GM18867 (cell line): ENCODE results near the gene LRRTM2.
"Not testable (repeated sequence)": the region's sequence is repeated elsewhere in the genome, so short reads cannot be mapped to it uniquely, and the experiment has no call there.

Experiments used
- ATAC-seq: cut with Tn5 transposase; IDR thresholded peaks from one replicate; pipeline ENCODE4 v1.9.1; 2021; ENCODE audit warnings: mild to moderate bottlenecking, moderate library complexity; ENCODE audit not compliant: unreplicated experiment

The LRRTM2 gene

GRCh38 chr5:138874771-138875551, at the start of gene LRRTM2:
Gene LRRTM2 (minus strand): TSS chr5:138875335. CDS start chr5:138874911, 424 bp downstream.
- no peak for ATAC-seq

- no peak for ATAC-seq
Observed at GRCh38 chr5:138922494-138922893, 47.4 kb upstream of the LRRTM2 start.

- not testable (repeated sequence) for ATAC-seq
Observed at GRCh38 chr5:138921362-138921761, 46.2 kb upstream of the LRRTM2 start.

GRCh38 chr5:138920181-138920580, 45.0 kb upstream of the LRRTM2 start:
- no peak for ATAC-seq

GRCh38 chr5:138918686-138919085, 43.6 kb upstream of the LRRTM2 start:
- ATAC-seq = no peak

- no peak for ATAC-seq
Observed at GRCh38 chr5:138914338-138914737, 39.2 kb upstream of the LRRTM2 start.

GRCh38 chr5:138913773-138914172, 38.6 kb upstream of the LRRTM2 start:
- no peak for ATAC-seq

GRCh38 chr5:138912093-138912492, 37.0 kb upstream of the LRRTM2 start:
- no peak for ATAC-seq

- no peak for ATAC-seq
Observed at GRCh38 chr5:138911441-138911840, 36.3 kb upstream of the LRRTM2 start.

- ATAC-seq = no peak
Observed at GRCh38 chr5:138910546-138911185, 35.5 kb upstream of the LRRTM2 start.

- ATAC-seq = no peak
Observed at GRCh38 chr5:138909734-138910133, 34.6 kb upstream of the LRRTM2 start.

GRCh38 chr5:138905541-138905940, 30.4 kb upstream of the LRRTM2 start:
- ATAC-seq = no peak

- ATAC-seq = no peak
Observed at GRCh38 chr5:138903130-138903775, 28.1 kb upstream of the LRRTM2 start.

- ATAC-seq = no peak
Observed at GRCh38 chr5:138901716-138902115, 26.6 kb upstream of the LRRTM2 start.

GRCh38 chr5:138900281-138900965, 25.3 kb upstream of the LRRTM2 start:
- ATAC-seq = no peak

GRCh38 chr5:138898742-138899141, 23.6 kb upstream of the LRRTM2 start:
- ATAC-seq = no peak

- no peak for ATAC-seq
Observed at GRCh38 chr5:138898299-138898698, 23.2 kb upstream of the LRRTM2 start.

GRCh38 chr5:138895918-138896317, 20.8 kb upstream of the LRRTM2 start:
- ATAC-seq = no peak

- no peak for ATAC-seq
Observed at GRCh38 chr5:138890644-138891043, 15.5 kb upstream of the LRRTM2 start.

GRCh38 chr5:138889994-138890393, 14.9 kb upstream of the LRRTM2 start:
- ATAC-seq = no peak

GRCh38 chr5:138884554-138884953, 9.4 kb upstream of the LRRTM2 start:
- no peak for ATAC-seq
